GM21737 (cell line): ENCODE measurements around the gene PSMA4.
"Not testable (repeated sequence)": the region's sequence is repeated elsewhere in the genome, so short reads cannot be mapped to it uniquely, and the experiment has no call there.

Experiments
- ATAC-seq: cut with Tn5 transposase; IDR thresholded peaks from one replicate; pipeline ENCODE4 v1.9.1; 2021; ENCODE audit warnings: mild to moderate bottlenecking, moderate library complexity; ENCODE audit not compliant: unreplicated experiment

Gene PSMA4

DNA sequence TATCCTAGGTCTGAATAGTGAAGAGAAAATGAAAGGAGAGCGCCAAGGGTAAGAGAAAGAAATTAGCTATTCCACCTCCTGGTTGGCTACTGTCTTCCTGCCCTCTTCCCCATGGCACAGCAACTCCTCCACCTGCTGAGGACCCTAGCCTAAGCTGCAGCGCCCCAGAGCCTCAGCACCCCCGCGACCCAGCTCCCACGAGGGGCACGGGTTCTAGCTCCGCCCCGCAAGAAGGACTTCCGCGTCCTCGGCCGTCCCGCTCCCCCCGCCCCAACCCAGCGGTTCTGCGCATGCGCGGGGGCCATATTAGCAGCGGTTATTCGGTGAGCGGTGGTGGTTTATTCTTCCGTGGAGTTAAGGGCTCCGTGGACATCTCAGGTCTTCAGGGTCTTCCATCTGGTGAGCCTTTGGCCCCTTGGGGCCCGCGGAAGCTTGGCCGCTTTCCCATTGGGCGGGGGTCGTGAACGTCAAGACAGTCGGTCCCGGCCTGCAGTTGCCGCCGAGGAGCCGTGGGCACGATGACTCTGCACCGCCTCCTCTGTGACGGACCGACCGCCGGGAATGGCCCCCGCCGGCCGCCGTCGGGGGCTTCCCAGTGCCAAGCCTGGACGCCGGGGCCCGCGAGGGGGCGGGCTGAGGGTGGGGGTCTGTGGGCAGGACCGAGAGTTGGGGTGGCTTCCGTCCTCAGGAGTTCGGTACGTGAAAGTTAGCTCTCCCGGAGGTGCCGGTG, at the start of gene PSMA4:
TSS of gene PSMA4 (plus strand) at position 304 of the 730 bp plus-strand sequence. CDS start 1,484 bp downstream, outside the sequence.
- peak; percentile 71 for ATAC-seq

GRCh38 chr15:78492872-78493271, 47.4 kb upstream of the PSMA4 start:
- ATAC-seq, result no peak

GRCh38 chr15:78501857-78502256, 38.4 kb upstream of the PSMA4 start:
- no peak for ATAC-seq

DNA sequence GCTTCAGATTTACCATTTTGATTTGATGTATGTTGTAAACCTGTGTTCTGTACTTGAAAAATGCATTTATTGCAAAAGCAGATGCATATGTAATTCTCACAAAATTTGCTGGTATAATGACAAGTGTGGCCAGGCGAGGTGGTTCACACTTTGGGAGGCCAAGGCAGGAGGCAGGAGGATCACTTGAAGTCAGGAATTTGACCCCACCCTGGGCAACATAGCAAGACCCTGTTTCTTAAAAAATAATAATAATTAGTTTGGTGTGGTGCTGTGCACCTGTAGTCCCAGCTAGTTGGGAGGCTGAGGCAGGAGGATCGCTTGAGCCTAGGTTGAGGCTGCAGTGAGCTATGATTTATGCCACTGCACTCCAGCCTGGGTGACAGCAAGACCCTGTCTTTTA, 37.6 kb upstream of the PSMA4 start:
- no peak for ATAC-seq

DNA sequence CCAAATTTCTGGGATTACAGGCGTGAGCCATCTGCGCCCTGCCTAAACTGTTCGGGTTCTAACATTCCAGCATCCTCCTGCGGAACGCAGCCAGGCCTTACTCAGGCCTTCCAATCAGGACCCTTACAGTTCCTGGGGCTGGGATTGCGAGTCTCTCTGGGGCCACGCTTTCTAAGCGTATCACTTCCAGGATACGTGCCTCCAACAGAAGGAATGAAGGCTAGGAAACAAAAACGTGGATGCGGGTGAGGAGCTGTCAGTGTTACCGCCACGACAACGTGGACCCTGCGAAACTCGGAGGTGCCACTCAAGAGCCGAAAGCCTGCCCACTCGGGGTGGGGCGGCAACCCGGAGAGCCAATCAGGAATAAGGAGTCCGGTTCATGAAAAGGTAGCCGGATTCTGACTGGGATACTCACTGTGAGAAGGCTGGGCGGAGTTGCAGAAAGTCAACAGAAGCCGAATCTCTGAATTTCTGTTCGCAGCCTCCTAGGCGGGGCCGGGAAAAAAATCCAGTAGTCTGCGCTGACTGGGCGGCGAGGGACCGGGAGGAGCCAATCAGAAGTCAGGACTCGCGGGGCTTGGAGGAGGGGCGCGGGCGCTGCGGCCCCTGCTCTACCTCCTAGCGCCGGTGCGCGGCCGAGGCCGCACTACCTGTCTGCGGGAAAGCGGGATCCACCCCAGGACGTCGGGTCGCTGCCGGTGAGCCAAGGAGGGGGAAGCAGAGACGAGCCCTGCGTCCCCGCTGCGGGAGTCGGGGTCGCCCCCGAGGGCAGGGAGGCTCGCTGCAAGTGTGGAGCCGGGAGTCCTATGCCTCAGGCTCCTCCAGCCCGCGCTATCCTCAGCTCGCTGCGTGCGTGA, 33.0 kb upstream of the PSMA4 start, which contains the start of gene HYKK:
TSS of gene HYKK (plus strand) at position 607 of the 860 bp plus-strand sequence. CDS start 5,512 bp downstream, outside the sequence.
- peak; percentile 88 for ATAC-seq

- ATAC-seq, result peak; percentile 9
These were observed 32.4 kb upstream of the PSMA4 start for GRCh38 chr15:78507831-78508160.

- no peak for ATAC-seq
These were observed 32.0 kb upstream of the PSMA4 start for GRCh38 chr15:78508272-78508671.

DNA sequence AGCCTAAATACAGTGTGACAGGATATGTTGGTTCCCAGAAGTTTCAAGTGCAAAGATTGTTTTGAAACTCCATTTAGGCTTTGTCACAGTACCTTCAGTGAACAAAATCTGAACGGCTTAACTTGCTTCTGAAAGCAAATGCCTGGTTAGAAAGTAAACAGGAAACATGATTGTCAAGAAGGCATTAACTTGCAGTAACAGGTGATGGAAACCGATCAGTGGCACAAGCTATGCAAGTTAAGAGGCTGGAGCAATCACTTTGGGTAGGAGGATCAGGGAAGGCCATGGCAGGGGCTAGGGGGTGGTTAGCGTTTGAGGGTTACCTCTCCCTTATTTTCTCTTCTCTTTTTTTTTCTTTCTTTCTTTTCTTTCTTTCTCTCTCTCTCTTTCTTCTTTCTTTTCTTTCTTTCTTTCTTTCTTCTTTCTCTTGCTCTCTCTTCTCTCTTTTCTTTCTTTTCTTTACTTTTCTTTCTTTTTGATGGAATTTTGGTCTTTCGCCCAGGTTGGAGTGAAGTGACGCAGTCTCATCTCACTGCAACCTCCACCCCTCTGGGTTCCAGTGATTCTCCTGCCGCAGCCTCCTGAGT, 30.4 kb upstream of the PSMA4 start:
- no peak for ATAC-seq

DNA sequence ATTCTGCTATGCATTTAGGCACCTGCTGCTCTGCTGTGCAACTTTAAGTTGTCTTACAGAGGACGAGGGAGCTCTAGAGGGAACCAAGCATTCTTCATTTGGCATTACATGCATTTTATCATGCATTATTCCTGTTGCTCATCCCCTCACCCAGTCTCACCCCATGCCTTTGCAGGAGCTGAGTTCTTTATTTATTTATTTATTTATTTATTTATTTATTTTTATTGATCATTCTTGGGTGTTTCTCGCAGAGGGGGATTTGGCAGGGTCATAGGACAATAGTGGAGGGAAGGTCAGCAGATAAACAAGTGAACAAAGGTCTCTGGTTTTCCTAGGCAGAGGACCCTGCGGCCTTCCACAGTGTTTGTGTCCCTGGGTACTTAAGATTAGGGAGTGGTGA, 20.2 kb upstream of the PSMA4 start:
- ATAC-seq, result not testable (repeated sequence)

- ATAC-seq, result no peak
These were observed 16.0 kb upstream of the PSMA4 start for GRCh38 chr15:78524230-78524629.

GRCh38 chr15:78527325-78527724, 12.9 kb upstream of the PSMA4 start:
- ATAC-seq, result no peak

DNA sequence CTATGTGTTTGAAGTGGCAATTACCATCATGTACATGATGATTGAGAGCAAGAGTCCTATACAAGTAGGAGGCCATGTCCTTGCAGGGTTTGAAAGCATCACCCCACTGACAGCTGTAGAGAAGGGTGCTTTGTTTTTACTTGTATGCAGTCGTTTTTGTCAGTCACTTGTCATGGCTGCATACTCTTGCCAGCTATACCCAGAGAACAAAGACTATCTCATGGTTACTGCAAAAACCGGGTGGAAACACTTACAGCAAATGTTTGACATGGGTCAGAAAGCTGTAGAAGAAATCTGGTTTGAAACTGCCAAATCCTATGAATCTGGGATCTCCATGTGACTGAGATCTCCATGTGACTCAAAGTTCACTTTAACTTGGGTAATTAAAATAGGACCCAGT, 6.9 kb upstream of the PSMA4 start:
- no peak for ATAC-seq

GRCh38 chr15:78536134-78536533, 4.1 kb upstream of the PSMA4 start:
- ATAC-seq, result no peak

DNA sequence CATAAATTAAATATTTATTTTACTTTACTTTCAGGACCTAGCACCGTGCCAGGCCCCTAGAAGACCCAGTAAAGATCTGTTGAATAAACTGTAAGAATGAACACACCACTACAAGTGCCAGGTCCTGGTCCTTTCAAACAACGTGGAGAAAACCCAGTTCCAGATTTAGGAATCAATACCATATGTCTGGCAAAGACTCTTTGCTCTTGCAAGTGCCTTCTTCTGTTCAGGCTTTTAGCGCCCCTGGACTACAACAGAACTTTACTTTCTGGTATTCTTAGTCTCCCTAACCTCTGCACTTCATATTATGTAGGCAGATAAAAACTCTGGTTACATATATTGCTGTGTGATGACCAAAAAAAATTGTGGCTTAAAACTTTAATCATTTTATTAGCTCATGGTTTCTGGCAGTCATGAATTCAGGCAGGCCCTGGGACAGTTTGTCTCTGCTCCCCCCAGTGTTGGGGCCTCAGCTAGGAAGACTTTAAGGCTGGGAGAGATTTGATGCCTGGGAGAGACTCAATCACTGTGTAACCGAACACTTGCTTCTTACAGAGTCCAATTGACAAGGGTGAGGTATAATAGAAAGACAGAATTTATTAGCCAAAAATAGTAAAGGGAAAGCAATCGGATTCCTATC, 2.9 kb upstream of the PSMA4 start:
- ATAC-seq, result no peak

GRCh38 chr15:78538358-78538757, 1.9 kb upstream of the PSMA4 start:
- ATAC-seq, result no peak

- not testable (repeated sequence) for ATAC-seq
These were observed 642 bp upstream of the PSMA4 start for GRCh38 chr15:78539464-78540140.

GRCh38 chr15:78540871-78541743, 863 bp downstream of the PSMA4 start:
- no peak for ATAC-seq

DNA sequence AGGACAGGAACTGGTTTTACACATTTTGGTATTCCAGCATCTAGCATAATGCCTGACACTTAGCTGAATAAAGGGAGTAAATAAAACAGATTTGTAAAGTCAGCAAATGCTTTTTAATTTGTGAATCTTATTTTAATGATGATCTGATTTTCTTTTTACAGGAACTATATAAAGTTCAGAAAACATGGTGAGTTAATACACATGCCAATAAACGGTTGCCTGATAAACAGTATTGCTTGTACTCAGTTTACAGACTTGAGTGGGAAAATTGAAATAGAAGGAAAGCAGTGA, 1.4 kb downstream of the PSMA4 start:
- ATAC-seq, result no peak

GRCh38 chr15:78542647-78543046, 2.4 kb downstream of the PSMA4 start:
- no peak for ATAC-seq

DNA sequence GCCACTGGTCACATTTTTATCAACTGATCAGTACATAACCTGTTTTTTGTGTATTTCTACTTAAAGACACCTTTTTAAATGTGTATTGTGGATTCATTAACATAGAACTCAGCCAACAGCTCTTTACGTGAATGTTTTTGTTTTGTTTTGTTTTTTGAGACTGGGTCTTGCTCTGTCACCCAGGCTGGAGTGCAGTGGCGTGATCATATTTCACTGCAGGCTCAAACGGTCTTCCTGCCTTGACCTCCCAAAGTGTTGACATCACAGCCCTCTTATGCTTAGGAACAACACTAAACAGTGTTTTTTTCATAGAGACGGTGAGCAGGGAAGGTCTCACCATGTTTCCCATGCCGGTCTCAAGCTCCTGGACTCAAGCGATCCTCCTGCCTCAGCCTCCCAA, 9.9 kb downstream of the PSMA4 start:
- no peak for ATAC-seq
